Measurements from ENCODE around the gene CFAP97D1.

Gene CFAP97D1

DNA sequence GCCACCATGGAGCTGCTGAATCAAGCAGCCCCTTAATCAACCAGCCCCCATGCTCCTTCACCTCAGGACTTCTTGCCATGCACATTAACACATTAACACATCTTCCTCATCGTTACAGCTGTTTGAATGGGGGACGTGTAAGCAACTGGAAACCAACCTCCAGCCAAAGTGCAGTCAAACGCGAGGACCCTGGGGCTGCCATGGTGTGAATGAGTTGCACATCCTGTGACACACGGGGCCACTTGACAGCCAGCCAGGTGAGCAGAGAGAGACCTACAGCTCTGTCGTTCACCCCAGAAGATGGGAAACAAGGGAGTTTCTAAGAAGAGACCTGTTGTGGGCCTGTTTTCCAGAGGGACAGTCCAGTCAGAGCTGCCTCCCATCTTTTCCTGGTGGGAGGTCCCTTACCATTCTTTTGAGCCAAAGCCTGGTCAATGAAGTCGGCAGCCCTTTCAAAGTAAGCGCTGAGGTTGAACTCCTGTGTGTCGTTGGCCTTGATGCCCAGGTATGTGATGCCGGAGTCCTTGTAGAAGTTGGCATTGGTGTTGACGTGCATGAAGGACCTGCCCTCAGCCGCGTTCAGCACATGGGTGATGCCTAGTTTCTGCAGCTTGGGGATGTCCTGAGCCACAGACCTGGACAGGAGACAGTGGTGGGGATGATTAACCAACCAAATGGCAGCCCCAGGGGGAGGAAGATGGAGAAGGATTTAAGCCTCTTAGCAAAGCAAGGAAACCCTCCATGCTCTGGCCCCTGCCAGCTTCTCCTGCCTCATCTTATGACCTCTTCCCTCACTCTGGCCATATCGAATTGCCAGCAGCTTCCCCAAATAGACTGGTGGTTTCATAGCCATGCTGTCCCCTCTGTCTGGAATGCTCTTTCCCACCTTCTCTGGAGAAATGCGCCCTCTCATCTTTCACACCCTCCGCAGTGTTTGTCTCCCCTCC is 5.7 kb upstream of the CFAP97D1 start:
- Mint-ChIP-seq H3K27ac (no peak overlapping the region), H3K4me1 (peaks cover 39% of the 10 kb centered on the region)

GRCh38 chr17:43778337-43779144 is 1.7 kb upstream of the CFAP97D1 start, which contains the start of gene DUSP3:
DUSP3 (minus strand) TSS chr17:43778977; CDS start chr17:43778924, 53 bp downstream.
- peak; percentile 91 for DNase-seq
- H3K9me3 Mint-ChIP-seq: no peaks in the 10 kb centered on the region
- peak within 1 kb of the TSS; percentile 93 for H3K27ac Mint-ChIP-seq
- TF ChIP-seq, protein P1, sequence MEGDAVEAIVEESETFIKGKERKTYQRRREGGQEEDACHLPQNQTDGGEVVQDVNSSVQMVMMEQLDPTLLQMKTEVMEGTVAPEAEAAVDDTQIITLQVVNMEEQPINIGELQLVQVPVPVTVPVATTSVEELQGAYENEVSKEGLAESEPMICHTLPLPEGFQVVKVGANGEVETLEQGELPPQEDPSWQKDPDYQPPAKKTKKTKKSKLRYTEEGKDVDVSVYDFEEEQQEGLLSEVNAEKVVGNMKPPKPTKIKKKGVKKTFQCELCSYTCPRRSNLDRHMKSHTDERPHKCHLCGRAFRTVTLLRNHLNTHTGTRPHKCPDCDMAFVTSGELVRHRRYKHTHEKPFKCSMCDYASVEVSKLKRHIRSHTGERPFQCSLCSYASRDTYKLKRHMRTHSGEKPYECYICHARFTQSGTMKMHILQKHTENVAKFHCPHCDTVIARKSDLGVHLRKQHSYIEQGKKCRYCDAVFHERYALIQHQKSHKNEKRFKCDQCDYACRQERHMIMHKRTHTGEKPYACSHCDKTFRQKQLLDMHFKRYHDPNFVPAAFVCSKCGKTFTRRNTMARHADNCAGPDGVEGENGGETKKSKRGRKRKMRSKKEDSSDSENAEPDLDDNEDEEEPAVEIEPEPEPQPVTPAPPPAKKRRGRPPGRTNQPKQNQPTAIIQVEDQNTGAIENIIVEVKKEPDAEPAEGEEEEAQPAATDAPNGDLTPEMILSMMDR (IDR thresholded peaks at IDR 0.05): no peak
- H3K36me3 Mint-ChIP-seq (ENCODE audit: low read depth): peaks cover 17% of the 10 kb centered on the region
- peak within 1 kb of the TSS; percentile 82 for H3K4me3 Mint-ChIP-seq
- peaks cover 49% of the 10 kb centered on the region for H3K4me1 Mint-ChIP-seq
- H3K27me3 Mint-ChIP-seq (ENCODE audit: low read depth, poor library complexity): peaks cover 44% of the 10 kb centered on the region

More for the DNA sequence above, 5.7 kb upstream of the CFAP97D1 start:
- Mint-ChIP-seq H3K9me3 (no peaks in the 10 kb centered on the region), H3K36me3 (ENCODE audit: low read depth) (peaks cover 49% of the 10 kb centered on the region), H3K27me3 (ENCODE audit: low read depth, poor library complexity) (peaks cover 14% of the 10 kb centered on the region), H3K4me3 (no peak overlapping the region)
- DNase-seq: no peak
- TF ChIP-seq, protein P1 (IDR thresholded peaks at IDR 0.05): no peak

- no peak for DNase-seq
- H3K36me3 Mint-ChIP-seq (ENCODE audit: low read depth): peaks cover 9% of the 10 kb centered on the region
- peak overlapping the region; percentile 82 for H3K4me3 Mint-ChIP-seq
- H3K27me3 Mint-ChIP-seq (ENCODE audit: low read depth, poor library complexity): peaks cover 52% of the 10 kb centered on the region
- TF ChIP-seq, protein P1 (IDR thresholded peaks at IDR 0.05): no peak
- H3K27ac Mint-ChIP-seq: no peak overlapping the region
- peaks cover 47% of the 10 kb centered on the region for H3K4me1 Mint-ChIP-seq
- H3K9me3 Mint-ChIP-seq: no peaks in the 10 kb centered on the region
These were observed 800 bp upstream of the CFAP97D1 start for GRCh38 chr17:43779145-43780125.

DNA sequence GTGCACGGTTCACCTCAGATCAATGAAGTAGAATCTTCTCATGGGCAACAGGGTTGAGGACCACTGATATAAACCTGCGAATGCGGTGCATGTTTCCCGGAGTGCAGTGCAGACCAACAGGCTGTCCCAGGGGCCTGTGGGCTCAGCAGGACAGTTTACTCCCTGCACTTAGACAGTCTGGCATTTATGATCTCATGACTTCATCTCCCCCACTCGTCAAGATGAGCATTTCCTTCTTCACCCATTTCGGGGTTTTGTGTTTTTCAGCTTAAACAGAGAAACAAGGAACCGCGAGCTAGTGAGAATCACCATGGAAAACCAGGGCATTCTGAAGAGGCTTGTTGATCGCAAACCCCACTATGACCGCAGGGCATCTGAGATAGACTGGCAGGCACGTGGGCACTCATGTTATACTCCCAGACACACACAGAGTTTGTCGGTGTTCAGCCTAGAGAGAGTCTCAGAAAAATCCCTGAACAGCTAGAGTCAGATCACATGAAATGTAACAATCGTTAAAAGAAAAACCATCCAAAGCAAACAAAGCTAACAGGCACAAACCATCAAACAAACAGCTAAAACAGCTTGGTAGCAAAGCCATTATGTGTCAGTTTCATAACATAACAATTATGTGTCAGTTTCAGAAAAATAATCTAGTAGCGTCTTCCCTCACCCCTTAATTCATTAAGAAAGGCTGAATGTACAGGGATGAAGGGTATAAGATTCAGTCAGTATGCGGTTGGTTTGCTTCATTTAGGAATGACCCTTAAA is 2.9 kb downstream of the CFAP97D1 start:
- Mint-ChIP-seq H3K27me3 (ENCODE audit: low read depth, poor library complexity) (peaks cover 65% of the 10 kb centered on the region), H3K9me3 (no peaks in the 10 kb centered on the region), H3K4me3 (no peak overlapping the region), H3K4me1 (peaks cover 27% of the 10 kb centered on the region), H3K27ac (no peak overlapping the region), H3K36me3 (ENCODE audit: low read depth) (no peaks in the 10 kb centered on the region)
- no peak for DNase-seq
- TF ChIP-seq, protein P1 (IDR thresholded peaks at IDR 0.05): no peak

DNA sequence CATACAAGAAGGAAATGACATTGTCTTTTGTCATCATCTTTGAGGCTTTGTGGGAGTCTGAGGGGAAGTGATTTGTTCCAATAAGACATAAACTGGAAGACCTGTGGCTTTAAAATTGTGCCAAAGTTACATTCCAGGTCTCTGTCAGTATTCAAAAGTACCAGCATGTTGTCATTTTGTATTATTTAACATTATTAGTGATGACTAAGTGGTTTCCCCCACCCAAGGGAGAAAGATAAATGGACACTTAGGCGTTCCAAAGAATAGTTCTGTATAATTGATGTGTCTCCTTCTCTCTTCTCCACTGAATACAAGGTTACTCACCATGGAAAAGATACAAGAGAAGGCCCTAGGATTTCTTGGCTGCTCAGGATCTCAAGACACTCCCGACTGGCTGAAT is 3.8 kb downstream of the CFAP97D1 start:
- Mint-ChIP-seq H3K4me3 (no peak overlapping the region), H3K9me3 (no peaks in the 10 kb centered on the region), H3K27ac (no peak overlapping the region), H3K4me1 (peaks cover 27% of the 10 kb centered on the region), H3K36me3 (ENCODE audit: low read depth) (no peaks in the 10 kb centered on the region), H3K27me3 (ENCODE audit: low read depth, poor library complexity) (peaks cover 64% of the 10 kb centered on the region)
- TF ChIP-seq, protein P1 (IDR thresholded peaks at IDR 0.05): no peak
- no peak for DNase-seq
